ENCODE measurements around the gene TDRKH.

The TDRKH gene

GRCh38 chr1:151827853-151828252, 37.6 kb upstream of the TDRKH start:
- Histone ChIP-seq H3K4me2 (ENCODE audit: insufficient read depth, low read length, poor library complexity, severe bottlenecking) (no peak overlapping the region), H2BK120ac (ENCODE audit: low read depth, low read length) (no peak overlapping the region), H4K8ac (ENCODE audit: low read depth, low read length) (peak overlapping the region; percentile 43), H2AK5ac (ENCODE audit: low read depth, low read length) (peak overlapping the region; percentile 97), H2BK12ac (ENCODE audit: low read length) (peak overlapping the region; percentile 99), H3K4me1 (ENCODE audit: control insufficient read depth in 2 of 2, insufficient read depth in 1 of 2, low read depth in 1 of 2, low read length in 2 of 2) (peaks cover 18 to 23% of the 10 kb centered on the region in 2 donors), H3K4ac (ENCODE audit: low read length) (no peak overlapping the region), H3K27me3 (ENCODE audit: control insufficient read depth in 3 of 3, insufficient read depth in 3 of 3, low read depth in 1 of 3, low read length in 3 of 3) (peaks cover 0 to 58% (median 0%) of the 10 kb centered on the region in 3 experiments), H3K9ac (ENCODE audit: low read depth, low read length, poor library complexity) (peak overlapping the region; percentile 63), H2BK15ac (ENCODE audit: low read length) (peak overlapping the region; percentile 94), H3K9me3 (replicated peaks in 1 of 2; ENCODE audit: control insufficient read depth in 2 of 2, insufficient read depth in 1 of 2, low read depth in 1 of 2, low read length in 2 of 2) (no peaks in the 10 kb centered on the region), H4K91ac (ENCODE audit: low read depth, low read length, poor library complexity) (no peak overlapping the region), H2BK5ac (ENCODE audit: low read length) (peak overlapping the region; percentile 39), H2AFZ (ENCODE audit: low read length) (peak overlapping the region; percentile 0), H3K36me3 (replicated peaks in 1 of 2; ENCODE audit: control insufficient read depth in 2 of 2, insufficient read depth in 2 of 2, low read length in 2 of 2) (no peaks in the 10 kb centered on the region), H3K14ac (ENCODE audit: low read length) (peak overlapping the region; percentile 89), H3K4me3 (ENCODE audit: low read length in 2 of 2) (no peak overlapping the region), H3K23ac (ENCODE audit: low read depth, low read length, poor library complexity) (no peak overlapping the region), H3K79me1 (ENCODE audit: low read depth, low read length) (no peaks in the 10 kb centered on the region), H3K27ac (replicated peaks; ENCODE audit: low read length) (no peak overlapping the region), H3K18ac (ENCODE audit: low read length) (peak overlapping the region; percentile 97)
- no peak for DNase-seq (ENCODE audit: low spot score)
- no CpG with 5 or more reads among the region's 9 CpGs for WGBS, 2 donors (ENCODE audit: extremely low coverage in 2 of 2, insufficient read length in 2 of 2, insufficient replicate concordance in 1 of 2)

DNA sequence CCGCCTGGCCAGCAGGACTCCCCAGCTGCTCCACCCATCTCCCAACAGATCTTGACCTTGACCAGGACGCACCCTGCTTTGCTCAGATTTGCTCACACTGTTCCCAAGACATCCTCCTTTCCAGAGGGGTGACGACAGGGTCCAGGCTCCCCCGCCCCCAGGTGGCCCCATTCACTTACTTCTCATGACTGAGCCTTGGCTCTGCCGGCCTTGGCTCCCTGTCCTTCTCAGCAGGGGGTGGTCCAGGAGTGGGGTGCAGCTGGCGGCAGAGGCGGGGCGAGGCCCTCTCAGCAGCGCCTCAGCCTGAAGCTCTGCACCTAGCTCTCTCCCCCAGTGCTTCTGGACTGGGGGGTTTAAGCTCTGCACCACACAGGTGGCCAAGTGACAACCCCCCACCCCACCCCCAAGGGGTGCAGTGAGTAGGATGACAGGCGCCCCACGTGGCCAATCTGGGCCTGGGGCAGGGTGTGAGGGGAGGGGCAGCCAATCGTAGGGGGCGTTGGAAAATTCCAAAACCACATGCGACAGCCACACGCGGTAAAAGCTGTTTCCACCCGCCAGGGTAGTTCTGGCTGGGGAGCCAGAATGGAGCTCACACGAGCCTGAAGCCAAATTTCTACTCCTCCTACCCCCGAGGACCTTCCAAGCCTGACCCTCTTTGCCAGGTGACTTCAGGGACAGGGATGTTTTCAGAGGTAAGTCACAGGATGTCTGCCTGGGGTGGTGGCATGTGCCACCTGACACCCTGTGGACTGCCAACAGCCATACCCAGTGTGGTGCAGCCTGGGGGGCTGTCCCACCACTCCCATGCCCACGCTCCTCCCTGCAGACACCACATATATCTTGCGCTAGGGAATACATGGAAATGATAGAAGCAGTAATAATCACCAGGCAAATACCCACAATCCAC, 35.7 kb upstream of the TDRKH start:
- Histone ChIP-seq H3K9ac (ENCODE audit: low read depth, low read length, poor library complexity) (no peak overlapping the region), H2BK12ac (ENCODE audit: low read length) (no peak overlapping the region), H4K8ac (ENCODE audit: low read depth, low read length) (no peak overlapping the region), H3K36me3 (replicated peaks in 1 of 2; ENCODE audit: control insufficient read depth in 2 of 2, insufficient read depth in 2 of 2, low read length in 2 of 2) (no peaks in the 10 kb centered on the region), H2BK5ac (ENCODE audit: low read length) (peak overlapping the region; percentile 58), H2AFZ (ENCODE audit: low read length) (no peak overlapping the region), H3K4me1 (ENCODE audit: control insufficient read depth in 2 of 2, insufficient read depth in 1 of 2, low read depth in 1 of 2, low read length in 2 of 2) (peaks cover 18 to 27% of the 10 kb centered on the region in 2 donors), H3K4me2 (ENCODE audit: insufficient read depth, low read length, poor library complexity, severe bottlenecking) (no peak overlapping the region), H3K79me1 (ENCODE audit: low read depth, low read length) (no peaks in the 10 kb centered on the region), H3K4ac (ENCODE audit: low read length) (no peak overlapping the region), H3K9me3 (replicated peaks in 1 of 2; ENCODE audit: control insufficient read depth in 2 of 2, insufficient read depth in 1 of 2, low read depth in 1 of 2, low read length in 2 of 2) (no peaks in the 10 kb centered on the region), H2BK15ac (ENCODE audit: low read length) (peak overlapping the region; percentile 50), H3K27me3 (ENCODE audit: control insufficient read depth in 3 of 3, insufficient read depth in 3 of 3, low read depth in 1 of 3, low read length in 3 of 3) (peaks cover 0 to 57% (median 0%) of the 10 kb centered on the region in 3 experiments), H3K4me3 (ENCODE audit: low read length in 2 of 2) (no peak overlapping the region), H3K14ac (ENCODE audit: low read length) (peak overlapping the region; percentile 17), H2AK5ac (ENCODE audit: low read depth, low read length) (no peak overlapping the region), H3K18ac (ENCODE audit: low read length) (peak overlapping the region; percentile 35), H3K23ac (ENCODE audit: low read depth, low read length, poor library complexity) (no peak overlapping the region), H3K27ac (replicated peaks; ENCODE audit: low read length) (no peak overlapping the region), H2BK120ac (ENCODE audit: low read depth, low read length) (no peak overlapping the region), H4K91ac (ENCODE audit: low read depth, low read length, poor library complexity) (no peak overlapping the region)
- DNase-seq (ENCODE audit: low spot score), result no peak
- WGBS, 2 donors (ENCODE audit: extremely low coverage in 2 of 2, insufficient read length in 2 of 2, insufficient replicate concordance in 1 of 2), result no CpG with 5 or more reads among the region's 21 CpGs

DNA sequence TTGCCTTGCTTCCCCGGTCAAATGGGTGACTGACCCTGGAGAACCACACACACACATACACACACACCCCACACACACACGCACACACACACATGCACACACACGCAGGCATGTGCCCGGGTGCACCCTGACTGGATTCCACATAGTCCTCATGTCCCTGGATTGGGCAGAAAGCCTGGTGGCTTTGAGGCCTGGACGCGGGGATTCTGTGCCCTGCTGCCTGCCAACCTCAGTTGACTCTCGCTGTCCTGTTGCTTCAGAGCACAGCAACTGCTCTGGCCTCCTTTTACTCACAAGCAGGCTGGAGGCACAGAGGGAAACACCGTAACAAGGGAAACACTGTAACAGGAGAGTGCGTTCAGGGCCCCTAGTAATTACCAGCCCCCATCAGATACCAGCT, 34.9 kb upstream of the TDRKH start:
- Histone ChIP-seq H3K36me3 (replicated peaks in 1 of 2; ENCODE audit: control insufficient read depth in 2 of 2, insufficient read depth in 2 of 2, low read length in 2 of 2) (no peaks in the 10 kb centered on the region), H2BK15ac (ENCODE audit: low read length) (peak overlapping the region; percentile 76), H3K18ac (ENCODE audit: low read length) (peak overlapping the region; percentile 27), H2AFZ (ENCODE audit: low read length) (no peak overlapping the region), H4K91ac (ENCODE audit: low read depth, low read length, poor library complexity) (no peak overlapping the region), H2BK12ac (ENCODE audit: low read length) (no peak overlapping the region), H4K8ac (ENCODE audit: low read depth, low read length) (no peak overlapping the region), H3K4me1 (ENCODE audit: control insufficient read depth in 2 of 2, insufficient read depth in 1 of 2, low read depth in 1 of 2, low read length in 2 of 2) (peaks cover 18 to 26% of the 10 kb centered on the region in 2 donors), H3K79me1 (ENCODE audit: low read depth, low read length) (no peaks in the 10 kb centered on the region), H3K9me3 (replicated peaks in 1 of 2; ENCODE audit: control insufficient read depth in 2 of 2, insufficient read depth in 1 of 2, low read depth in 1 of 2, low read length in 2 of 2) (no peaks in the 10 kb centered on the region), H3K23ac (ENCODE audit: low read depth, low read length, poor library complexity) (no peak overlapping the region), H3K4me3 (ENCODE audit: low read length in 2 of 2) (no peak overlapping the region), H2AK5ac (ENCODE audit: low read depth, low read length) (no peak overlapping the region), H2BK120ac (ENCODE audit: low read depth, low read length) (no peak overlapping the region), H3K4me2 (ENCODE audit: insufficient read depth, low read length, poor library complexity, severe bottlenecking) (no peak overlapping the region), H3K27me3 (ENCODE audit: control insufficient read depth in 3 of 3, insufficient read depth in 3 of 3, low read depth in 1 of 3, low read length in 3 of 3) (peaks cover 0 to 62% (median 0%) of the 10 kb centered on the region in 3 experiments), H2BK5ac (ENCODE audit: low read length) (no peak overlapping the region), H3K9ac (ENCODE audit: low read depth, low read length, poor library complexity) (no peak overlapping the region), H3K14ac (ENCODE audit: low read length) (no peak overlapping the region), H3K27ac (replicated peaks; ENCODE audit: low read length) (no peak overlapping the region), H3K4ac (ENCODE audit: low read length) (no peak overlapping the region)
- no CpG with 5 or more reads among the region's 9 CpGs for WGBS, 2 donors (ENCODE audit: extremely low coverage in 2 of 2, insufficient read length in 2 of 2, insufficient replicate concordance in 1 of 2)
- no peak for DNase-seq (ENCODE audit: low spot score)

GRCh38 chr1:151823175-151823574, 32.9 kb upstream of the TDRKH start:
- no CpG with 5 or more reads among the region's 8 CpGs for WGBS, 2 donors (ENCODE audit: extremely low coverage in 2 of 2, insufficient read length in 2 of 2, insufficient replicate concordance in 1 of 2)
- H2AFZ ChIP-seq (ENCODE audit: low read length), result no peak overlapping the region
- H3K23ac ChIP-seq (ENCODE audit: low read depth, low read length, poor library complexity), result no peak overlapping the region
- H3K9ac ChIP-seq (ENCODE audit: low read depth, low read length, poor library complexity), result no peak overlapping the region
- H2AK5ac ChIP-seq (ENCODE audit: low read depth, low read length), result no peak overlapping the region
- H2BK5ac ChIP-seq (ENCODE audit: low read length), result no peak overlapping the region
- no peaks in the 10 kb centered on the region for H3K79me1 ChIP-seq (ENCODE audit: low read depth, low read length)
- no peak overlapping the region for H4K91ac ChIP-seq (ENCODE audit: low read depth, low read length, poor library complexity)
- no peak overlapping the region for H3K18ac ChIP-seq (ENCODE audit: low read length)
- no peak overlapping the region for H3K4ac ChIP-seq (ENCODE audit: low read length)
- no peak overlapping the region for H2BK12ac ChIP-seq (ENCODE audit: low read length)
- peaks cover 4 to 11% of the 10 kb centered on the region in 2 donors for H3K4me1 ChIP-seq (ENCODE audit: control insufficient read depth in 2 of 2, insufficient read depth in 1 of 2, low read depth in 1 of 2, low read length in 2 of 2)
- no peak overlapping the region for H3K27ac ChIP-seq (replicated peaks; ENCODE audit: low read length)
- H3K14ac ChIP-seq (ENCODE audit: low read length), result no peak overlapping the region
- H2BK120ac ChIP-seq (ENCODE audit: low read depth, low read length), result no peak overlapping the region
- H3K27me3 ChIP-seq (ENCODE audit: control insufficient read depth in 3 of 3, insufficient read depth in 3 of 3, low read depth in 1 of 3, low read length in 3 of 3), result peaks cover 0 to 81% (median 0%) of the 10 kb centered on the region in 3 experiments
- no peak for DNase-seq (ENCODE audit: low spot score)
- no peak overlapping the region for H4K8ac ChIP-seq (ENCODE audit: low read depth, low read length)
- no peak overlapping the region for H3K4me2 ChIP-seq (ENCODE audit: insufficient read depth, low read length, poor library complexity, severe bottlenecking)
- no peak overlapping the region for H2BK15ac ChIP-seq (ENCODE audit: low read length)
- H3K36me3 ChIP-seq (replicated peaks in 1 of 2; ENCODE audit: control insufficient read depth in 2 of 2, insufficient read depth in 2 of 2, low read length in 2 of 2), result no peaks in the 10 kb centered on the region
- H3K4me3 ChIP-seq (ENCODE audit: low read length in 2 of 2), result no peak overlapping the region
- H3K9me3 ChIP-seq (replicated peaks in 1 of 2; ENCODE audit: control insufficient read depth in 2 of 2, insufficient read depth in 1 of 2, low read depth in 1 of 2, low read length in 2 of 2), result no peaks in the 10 kb centered on the region
